GM12878 (cell line): Measurements from ENCODE around the gene C16orf74. TPM values are rescaled to one million over a fixed set of nuclear protein-coding genes. Genes with fewer than 3 reads are reported as not detected.

Experiments used
- ASH2L ChIP-seq: fragments of 300-600, 200-600 bp; sonication (generic); IDR thresholded peaks from 2 replicates; pipeline ENCODE4 v1.6.1; 2017; ENCODE audit warnings: low read depth, mild to moderate bottlenecking, borderline replicate concordance
- BCL11A ChIP-seq: IDR thresholded peaks from 2 replicates; pipeline ENCODE4 v1.6.1; 2011; ENCODE audit warnings: low read depth, low read length
- EED ChIP-seq: sonication (generic); IDR thresholded peaks from 2 replicates; pipeline ENCODE4 v1.6.1; 2016; ENCODE audit warnings: antibody characterized with exemption, low read depth
- ESRRA ChIP-seq: IDR thresholded peaks from 2 replicates; pipeline ENCODE4 v1.6.1; 2012; ENCODE audit warnings: mild to moderate bottlenecking, low read length, improper control_type of control experiment
- FOS ChIP-seq: IDR thresholded peaks from 3 replicates; pipeline ENCODE4 v1.6.1; 2011; ENCODE audit warnings: borderline replicate concordance; ENCODE audit not compliant: insufficient read length; ENCODE audit errors: extremely low read depth
- IRF5 ChIP-seq: fragments of 450-650 bp; IDR thresholded peaks from 2 replicates; pipeline ENCODE4 v1.6.1; 2017; ENCODE audit warnings: borderline replicate concordance
- MYC ChIP-seq: IDR thresholded peaks from 2 replicates; pipeline ENCODE4 v1.6.1; 2011; ENCODE audit warnings: mild to moderate bottlenecking, low read length, moderate library complexity, inconsistent platforms; ENCODE audit not compliant: insufficient read depth, insufficient replicate concordance, insufficient read length, severe bottlenecking
- PAX5 ChIP-seq: IDR thresholded peaks from 2 replicates; pipeline ENCODE4 v1.6.1; 2011; ENCODE audit warnings: low read depth, low read length, borderline replicate concordance
- PKNOX1 ChIP-seq: fragments of 450-650 bp; IDR thresholded peaks from 2 replicates; pipeline ENCODE4 v1.6.1; 2016; ENCODE audit warnings: mild to moderate bottlenecking
- POLR2AphosphoS2 ChIP-seq: IDR thresholded peaks from 2 replicates; pipeline ENCODE4 v1.6.1; 2011; ENCODE audit warnings: low read depth, mild to moderate bottlenecking, low read length, improper control_type of control experiment, moderate library complexity
- POU2F2 ChIP-seq: IDR thresholded peaks from 3 replicates; pipeline ENCODE4 v1.6.1; 2011; ENCODE audit warnings: low read depth, mild to moderate bottlenecking, low read length, borderline replicate concordance
- PRDM15 ChIP-seq: fragments of 450-650 bp; formaldehyde crosslinking; IDR thresholded peaks from 2 replicates; pipeline ENCODE4 v1.4.0; 2020; ENCODE audit warnings: mild to moderate bottlenecking, moderate library complexity
- REST ChIP-seq: IDR thresholded peaks from 2 replicates; pipeline ENCODE4 v1.6.1; 2012; ENCODE audit warnings: mild to moderate bottlenecking, low read depth, low read length
- RUNX3 ChIP-seq: IDR thresholded peaks from 2 replicates; pipeline ENCODE4 v1.6.1; 2012; ENCODE audit warnings: low read length, inconsistent platforms
- SIX5 ChIP-seq: IDR thresholded peaks from 2 replicates; pipeline ENCODE4 v1.6.1; 2011; ENCODE audit warnings: mild to moderate bottlenecking, low read depth, low read length, moderate library complexity; ENCODE audit not compliant: severe bottlenecking
- SMARCA5 ChIP-seq: fragments of 450-650 bp; IDR thresholded peaks from 2 replicates; pipeline ENCODE4 v1.6.1; 2017; ENCODE audit warnings: mild to moderate bottlenecking
- SMC3 ChIP-seq: IDR thresholded peaks from 2 replicates; pipeline ENCODE4 v1.6.1; 2011; ENCODE audit warnings: low read length, improper control_type of control experiment, borderline replicate concordance
- TARDBP ChIP-seq: IDR thresholded peaks from 2 replicates; pipeline ENCODE4 v1.6.1; 2016; ENCODE audit warnings: borderline replicate concordance
- TCF12 ChIP-seq: IDR thresholded peaks from 2 replicates; pipeline ENCODE4 v1.6.1; 2011; ENCODE audit warnings: low read depth, mild to moderate bottlenecking, low read length
- ZNF24 ChIP-seq: fragments of 450-650 bp; IDR thresholded peaks from 2 replicates; pipeline ENCODE4 v1.6.1; 2017; ENCODE audit warnings: antibody characterized with exemption, mild to moderate bottlenecking
- polyA plus RNA-seq, 11 experiments: library from polyadenylated mRNA; depleted of rRNA in 4 of 11; unstranded in 6 of 11; stranded (reverse) in 5 of 11; fragments of >200 nt; fragmentation: Nextera tagmentation in 4 of 11; fragmentation: Illumina TruSeq in 1 of 11; extraction: Ambion mirVana in 4 of 11; extraction: Trizol in 1 of 11; gene quantifications; 1 replicate in 1 of 11; 2 replicates in 10 of 11; pipeline versions ENCODE4 v1.2.1 to v1.2.3, GENCODE V29; 2011 to 2016; ENCODE audit warnings: inconsistent platforms in 2 of 11, missing spikeins in 2 of 11, low read depth in 1 of 11
- total RNA-seq, 4 experiments: library from RNA; depleted of rRNA in 3 of 4; stranded (reverse); fragments of >200 nt in 3 of 4; fragmentation: Illumina TruSeq in 1 of 4; extraction: Trizol in 1 of 4; gene quantifications; 2 replicates each; pipeline versions ENCODE4 v1.2.1 to v1.2.3, GENCODE V29; 2013 to 2021
- TF ChIP-seq, protein P1 (sequence below): IDR thresholded peaks from 2 replicates; pipeline ENCODE4 v1.6.1; 2012; ENCODE audit warnings: low read depth, low read length, improper control_type of control experiment

C16orf74 gene
- total and polyA plus RNA-seq, 10 of the 15 experiments (the other 5 are each of a cell fraction or from before 2014, with no cell fraction given): 0.23 to 20.1 (median 6.8) TPM

DNA sequence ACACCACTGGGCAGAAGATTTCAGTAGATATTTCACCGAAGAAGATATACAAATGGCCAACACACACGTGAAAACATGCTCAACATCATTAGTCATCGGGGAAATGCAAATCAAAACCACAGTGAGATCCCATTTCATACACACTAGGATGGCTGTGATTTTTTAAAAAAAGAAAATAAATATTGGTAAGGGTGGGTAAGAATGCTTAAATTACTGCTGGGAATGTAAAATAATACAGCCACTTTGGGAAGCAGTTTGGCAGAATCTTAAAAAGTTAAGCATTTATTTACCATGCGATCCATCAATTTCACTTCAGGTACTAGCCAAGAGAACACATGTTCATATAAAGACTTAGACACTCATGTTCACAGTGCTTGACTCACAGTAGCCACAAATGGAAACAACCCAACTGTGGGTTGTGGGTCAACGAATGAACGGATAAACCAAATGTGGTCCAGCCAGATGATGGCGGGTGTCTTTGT lies 6.5 kb upstream of the C16orf74 start (continued):
- no peak for TF ChIP-seq REST
- TF ChIP-seq POLR2AphosphoS2: no peak
- no peak for TF ChIP-seq FOS
- TF ChIP-seq POU2F2: peak; percentile 92; the same call in 2 of the 3 replicates
- TF ChIP-seq PKNOX1: 0 out of 2 replicates have a peak, but pooled peaks have one; percentile 7
- TF ChIP-seq, protein P1, sequence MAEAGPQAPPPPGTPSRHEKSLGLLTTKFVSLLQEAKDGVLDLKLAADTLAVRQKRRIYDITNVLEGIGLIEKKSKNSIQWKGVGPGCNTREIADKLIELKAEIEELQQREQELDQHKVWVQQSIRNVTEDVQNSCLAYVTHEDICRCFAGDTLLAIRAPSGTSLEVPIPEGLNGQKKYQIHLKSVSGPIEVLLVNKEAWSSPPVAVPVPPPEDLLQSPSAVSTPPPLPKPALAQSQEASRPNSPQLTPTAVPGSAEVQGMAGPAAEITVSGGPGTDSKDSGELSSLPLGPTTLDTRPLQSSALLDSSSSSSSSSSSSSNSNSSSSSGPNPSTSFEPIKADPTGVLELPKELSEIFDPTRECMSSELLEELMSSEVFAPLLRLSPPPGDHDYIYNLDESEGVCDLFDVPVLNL: no peak
- peak; percentile 44; the same call in 1 of the 2 replicates for TF ChIP-seq BCL11A
- peak; percentile 64; the same call in 1 of the 2 replicates for TF ChIP-seq EED
- no peak for TF ChIP-seq MYC
- no peak for TF ChIP-seq ESRRA
- TF ChIP-seq SMC3: no peak
- no peak for TF ChIP-seq TARDBP
- TF ChIP-seq PRDM15: no peak
- TF ChIP-seq SIX5: no peak
- TF ChIP-seq ASH2L: 0 out of 2 replicates have a peak, but pooled peaks have one; percentile 6
- TF ChIP-seq PAX5: 0 out of 2 replicates have a peak, but pooled peaks have one; percentile 56
- TF ChIP-seq RUNX3: peak; percentile 87
- no peak for TF ChIP-seq TCF12
- no peak for TF ChIP-seq SMARCA5
- no peak for TF ChIP-seq ZNF24
- no peak for TF ChIP-seq IRF5
